Omental fat pad (tissue), 4 donors: ENCODE results near the gene PTP4A1. TPM values are rescaled to one million over a fixed set of nuclear protein-coding genes. Genes with fewer than 3 reads are reported as not detected.
"Not testable (repeated sequence)": the region's sequence is repeated elsewhere in the genome, so short reads cannot be mapped to it uniquely, and the experiment has no call there.

Source experiments
- ATAC-seq: fragments of 150-250 bp; one replicate; pipeline ENCODE4 v1.9.1; 2016; ENCODE audit warnings: mild to moderate bottlenecking, moderate library complexity; ENCODE audit not compliant: low FRiP score
- DNase-seq: peaks from one replicate; pipeline ENCODE4 v3.0.0-alpha.2; 2019; ENCODE audit warnings: low spot score
- total RNA-seq, 4 donors: library from RNA; depleted of rRNA; stranded (reverse); fragments of >200 nt; gene quantifications; one replicate each; pipeline ENCODE4 v1.1.0, GENCODE V29; 2016
- TF ChIP-seq, protein P1 (sequence below), 3 donors: fragments of 450-650 bp; IDR thresholded peaks; one replicate each; pipeline ENCODE4 v1.5.1; 2016 to 2017; ENCODE audit warnings: antibody characterized with exemption in 3 of 3, mild to moderate bottlenecking in 3 of 3, moderate library complexity in 2 of 3

PTP4A1 gene
- total RNA-seq, result 10 to 100 TPM; 24.7 to 43.6 (median 33.8) TPM

DNA sequence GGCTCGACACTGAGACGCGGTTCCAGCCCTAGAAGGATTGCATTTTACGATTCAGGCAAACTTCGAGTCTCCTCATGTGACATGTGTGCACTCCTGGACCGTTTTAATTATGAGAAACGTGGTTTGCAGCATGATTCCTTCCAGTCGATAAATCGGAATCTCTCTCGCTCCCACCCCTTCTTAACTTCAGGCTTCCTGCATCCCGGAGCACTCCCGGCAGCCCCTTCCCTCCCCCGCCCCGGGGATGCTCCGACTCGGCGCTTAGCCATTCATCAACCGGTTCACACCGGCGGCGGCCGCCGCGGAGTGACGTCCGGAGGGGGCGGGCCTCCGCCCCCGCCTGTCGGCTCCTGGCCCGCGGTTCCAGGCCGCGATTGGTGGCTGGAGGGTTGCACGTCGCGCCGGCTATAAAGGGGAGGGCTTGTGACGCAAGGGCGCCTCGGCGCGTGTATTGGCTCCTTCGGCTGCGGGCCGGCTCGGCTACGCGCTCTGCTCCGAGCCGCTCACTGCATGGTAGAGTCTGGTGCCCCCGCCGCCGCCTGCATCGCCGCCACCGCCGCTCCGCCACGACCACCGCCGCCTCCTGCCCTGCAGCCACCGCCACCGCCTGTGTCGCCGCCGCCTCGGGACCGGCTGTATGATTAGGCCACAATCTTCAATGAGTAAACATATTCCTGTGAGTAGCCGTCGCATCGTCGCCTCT, at the start of gene PTP4A1, which contains the start of gene LOC128125822:
PTP4A1 (plus strand) TSS at position 437 of the 703 bp plus-strand sequence. CDS start 4,401 bp downstream, outside the sequence.
LOC128125822 (plus strand) TSS at position 437 of the 703 bp plus-strand sequence.
- ATAC-seq, result peak; percentile 94
- DNase-seq, result peak; percentile 93
- TF ChIP-seq, protein P1, sequence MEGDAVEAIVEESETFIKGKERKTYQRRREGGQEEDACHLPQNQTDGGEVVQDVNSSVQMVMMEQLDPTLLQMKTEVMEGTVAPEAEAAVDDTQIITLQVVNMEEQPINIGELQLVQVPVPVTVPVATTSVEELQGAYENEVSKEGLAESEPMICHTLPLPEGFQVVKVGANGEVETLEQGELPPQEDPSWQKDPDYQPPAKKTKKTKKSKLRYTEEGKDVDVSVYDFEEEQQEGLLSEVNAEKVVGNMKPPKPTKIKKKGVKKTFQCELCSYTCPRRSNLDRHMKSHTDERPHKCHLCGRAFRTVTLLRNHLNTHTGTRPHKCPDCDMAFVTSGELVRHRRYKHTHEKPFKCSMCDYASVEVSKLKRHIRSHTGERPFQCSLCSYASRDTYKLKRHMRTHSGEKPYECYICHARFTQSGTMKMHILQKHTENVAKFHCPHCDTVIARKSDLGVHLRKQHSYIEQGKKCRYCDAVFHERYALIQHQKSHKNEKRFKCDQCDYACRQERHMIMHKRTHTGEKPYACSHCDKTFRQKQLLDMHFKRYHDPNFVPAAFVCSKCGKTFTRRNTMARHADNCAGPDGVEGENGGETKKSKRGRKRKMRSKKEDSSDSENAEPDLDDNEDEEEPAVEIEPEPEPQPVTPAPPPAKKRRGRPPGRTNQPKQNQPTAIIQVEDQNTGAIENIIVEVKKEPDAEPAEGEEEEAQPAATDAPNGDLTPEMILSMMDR (IDR thresholded peaks at IDR 0.05), result no peak

DNA sequence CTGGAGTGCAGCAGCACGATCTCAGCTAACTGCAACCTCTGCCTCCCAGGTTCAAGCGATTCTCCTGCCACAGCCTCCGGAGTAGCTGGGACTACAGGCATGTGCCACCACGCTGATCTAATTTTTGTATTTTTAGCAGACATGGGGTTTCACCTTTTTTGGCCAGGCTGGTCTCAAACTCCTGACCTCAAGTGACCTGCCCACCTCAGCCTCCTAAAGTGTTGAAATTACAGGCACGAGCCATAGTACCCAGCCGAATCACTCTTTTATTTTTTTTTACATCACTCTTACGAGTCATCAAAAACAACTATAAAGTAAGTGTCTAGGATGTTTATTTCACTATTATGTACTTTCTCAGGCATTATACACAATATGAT, 49.4 kb upstream of the PTP4A1 start:
- DNase-seq, ATAC-seq: not testable (repeated sequence)

GRCh38 chr6:63523630-63524029, 48.6 kb upstream of the PTP4A1 start:
- DNase-seq, result no peak
- TF ChIP-seq, protein P1 (IDR thresholded peaks at IDR 0.05), result no peak
- no peak for ATAC-seq

DNA sequence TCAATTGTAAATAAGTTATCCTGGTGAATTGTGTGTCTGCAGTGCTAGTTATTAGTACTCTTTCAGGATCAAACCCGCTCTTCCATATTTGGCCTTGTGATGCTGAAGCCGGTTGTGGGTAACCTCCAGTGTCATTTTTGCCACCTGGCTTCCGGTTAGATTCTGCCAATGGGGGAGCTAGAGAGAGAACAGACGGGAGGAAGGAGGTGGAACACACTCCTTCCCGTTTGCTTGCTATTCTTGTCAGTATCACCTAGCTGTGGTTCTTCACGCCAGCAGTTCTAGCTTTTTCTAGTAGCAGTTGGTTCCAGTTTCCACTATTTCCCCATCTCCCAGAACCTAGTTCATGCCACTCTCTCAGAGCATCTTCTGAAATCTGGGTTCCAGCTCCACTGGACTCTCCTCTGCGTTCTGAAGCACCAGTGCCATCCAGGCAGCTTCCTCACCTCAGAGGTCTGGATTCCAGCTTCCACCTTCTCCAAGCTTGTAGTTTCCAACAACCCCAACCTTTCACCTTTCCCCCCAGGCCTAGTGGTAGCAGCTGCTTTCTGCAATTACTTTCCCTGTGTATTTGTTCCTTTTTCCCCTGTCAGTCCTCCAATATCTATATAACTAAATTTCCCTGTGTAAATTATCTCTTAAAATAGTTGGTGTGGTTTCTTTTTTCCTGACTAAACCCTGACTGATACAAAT, 46.9 kb upstream of the PTP4A1 start:
- TF ChIP-seq, protein P1 (IDR thresholded peaks at IDR 0.05), result no peak
- DNase-seq, result no peak
- ATAC-seq, result no peak

DNA sequence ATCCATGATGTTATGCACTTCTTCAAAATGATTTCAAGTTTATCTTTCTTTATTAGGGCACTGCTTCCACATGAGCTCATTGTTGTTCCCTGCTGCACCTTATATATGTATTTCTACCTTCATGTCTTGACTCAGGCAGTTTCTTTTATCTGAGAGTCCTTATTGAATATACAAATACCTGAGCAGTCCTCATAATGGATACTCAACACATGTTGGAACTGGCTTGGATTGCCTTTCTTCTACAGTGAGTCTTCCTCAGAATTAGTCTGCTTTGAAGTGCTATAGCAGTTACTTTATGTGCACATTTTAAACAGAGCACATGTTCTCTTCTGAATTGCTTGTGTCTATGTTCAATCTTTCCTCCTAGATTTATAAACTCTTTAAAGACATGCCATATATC, 45.3 kb upstream of the PTP4A1 start:
- no peak for ATAC-seq
- no peak for DNase-seq
- TF ChIP-seq, protein P1 (IDR thresholded peaks at IDR 0.05), result no peak

GRCh38 chr6:63527658-63528514, 44.4 kb upstream of the PTP4A1 start:
- peak; percentile 89 for ATAC-seq
- TF ChIP-seq, protein P1 (IDR thresholded peaks at IDR 0.05), result no peak
- no peak for DNase-seq

DNA sequence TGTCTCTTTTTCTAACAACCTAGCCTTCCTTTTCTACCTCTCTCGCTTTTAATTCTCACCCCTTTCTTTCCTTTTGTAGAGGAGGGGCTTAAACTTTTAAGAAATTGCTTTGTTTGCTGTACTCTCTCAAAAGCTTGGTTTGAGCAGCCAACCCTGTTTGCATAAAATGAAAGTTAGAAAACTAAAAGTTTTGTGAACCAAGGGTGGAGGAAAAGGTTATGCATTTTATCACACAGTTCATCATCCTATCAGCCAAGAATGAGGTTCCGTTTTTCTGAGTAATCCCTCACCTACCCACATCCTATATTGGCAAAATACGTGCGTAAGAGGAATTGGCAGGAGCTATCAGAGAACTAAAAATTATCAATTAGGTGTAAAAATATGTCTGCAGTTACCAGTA, 42.8 kb upstream of the PTP4A1 start:
- DNase-seq (no peak), ATAC-seq (no peak)
- TF ChIP-seq, protein P1 (IDR thresholded peaks at IDR 0.05), result no peak
